Stimulated activated CD8-positive, alpha-beta memory T cell treated with anti-CD3 and anti-CD28 coated beads, Interleukin-2, amount 100 ng/mL, for 1 hour (primary cell): ENCODE results near the gene BCAN.
"Not testable (repeated sequence)": the region's sequence is repeated elsewhere in the genome, so short reads cannot be mapped to it uniquely, and the experiment has no call there.

Experiments
- DNase-seq, 2 donors: peaks; one replicate each; pipeline ENCODE4 v3.0.0-alpha.2; 2020; ENCODE audit warnings: low read depth in 2 of 2

The BCAN gene

DNA sequence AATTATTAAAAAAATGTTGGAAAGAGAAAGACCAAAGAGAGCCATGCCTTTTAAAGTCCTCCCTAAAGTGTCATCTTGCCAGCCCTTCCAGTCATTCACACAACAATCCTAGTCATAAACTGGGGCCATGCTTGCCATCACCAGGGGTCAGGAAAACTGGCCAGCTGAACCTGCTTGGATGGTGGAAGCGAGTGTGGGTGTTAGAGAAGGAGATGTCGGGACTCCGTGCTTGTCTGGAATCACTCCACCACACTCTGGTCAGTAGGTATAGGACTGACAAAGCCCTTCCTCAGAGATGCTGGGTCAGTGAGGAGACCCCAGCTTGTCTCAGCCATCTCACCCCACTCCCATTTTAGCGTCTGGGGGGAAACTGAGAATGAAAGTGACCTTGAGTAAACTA is 26.0 kb upstream of the BCAN start:
- no peak for DNase-seq

DNA sequence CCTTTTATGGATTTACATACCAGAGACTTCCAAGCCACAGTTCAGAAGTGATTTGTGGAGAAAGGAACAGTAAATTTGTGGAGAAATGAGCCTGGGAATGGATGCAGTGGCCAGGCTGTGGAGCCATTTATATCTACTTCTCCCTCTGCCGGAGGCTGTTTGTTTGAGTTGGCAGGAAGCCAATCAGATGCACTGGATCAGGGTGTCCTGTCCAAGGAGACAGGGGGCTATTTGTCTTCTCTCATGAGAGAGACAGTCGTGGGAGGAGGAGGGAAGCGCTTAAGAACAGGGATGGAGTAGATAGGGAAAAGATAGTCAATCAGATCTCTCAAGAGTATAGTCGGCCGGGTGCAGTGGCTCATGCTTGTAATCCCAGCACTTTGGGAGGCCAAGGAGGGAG is 25.5 kb upstream of the BCAN start:
- DNase-seq, result no peak

DNA sequence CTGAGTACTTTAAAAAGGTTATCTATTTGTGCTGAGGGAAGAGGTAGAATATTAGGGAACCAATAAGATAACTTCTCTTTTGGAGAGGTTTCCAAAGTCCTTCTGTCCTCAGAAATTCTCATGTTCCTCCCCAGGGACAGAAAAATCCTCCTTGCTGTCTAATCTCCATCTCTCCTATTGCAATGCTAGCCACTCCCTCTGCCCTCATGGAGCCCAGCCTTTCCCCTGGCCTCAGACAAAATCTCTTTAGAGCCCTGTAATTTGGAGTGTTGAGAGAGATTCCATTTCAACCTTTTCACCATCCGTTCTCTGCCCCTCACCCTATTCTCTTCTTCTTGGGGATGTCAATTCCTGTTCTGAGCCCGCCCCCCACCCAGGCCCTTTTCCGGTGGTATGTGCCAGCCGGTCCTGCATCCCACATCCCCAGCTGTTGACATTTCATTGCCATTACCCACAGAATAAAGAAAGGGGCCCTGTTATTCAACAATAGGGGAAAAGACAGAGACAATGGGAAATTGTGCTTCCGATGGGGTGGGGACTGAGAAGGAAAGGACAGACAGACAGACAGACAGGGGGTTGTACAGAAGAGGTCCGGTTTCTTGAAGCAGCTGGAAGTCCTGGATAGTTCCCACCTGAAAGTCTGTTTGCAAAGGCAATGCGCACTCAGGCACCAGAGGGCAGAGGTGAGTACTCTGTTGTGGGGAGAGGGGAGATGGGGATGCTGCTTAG is 22.9 kb upstream of the BCAN start, which contains the start of gene HAPLN2:
Gene HAPLN2, plus strand, starts transcription at position 563 of the 729 bp plus-strand sequence. CDS start 4,076 bp downstream, outside the sequence.
- no peak for DNase-seq

DNA sequence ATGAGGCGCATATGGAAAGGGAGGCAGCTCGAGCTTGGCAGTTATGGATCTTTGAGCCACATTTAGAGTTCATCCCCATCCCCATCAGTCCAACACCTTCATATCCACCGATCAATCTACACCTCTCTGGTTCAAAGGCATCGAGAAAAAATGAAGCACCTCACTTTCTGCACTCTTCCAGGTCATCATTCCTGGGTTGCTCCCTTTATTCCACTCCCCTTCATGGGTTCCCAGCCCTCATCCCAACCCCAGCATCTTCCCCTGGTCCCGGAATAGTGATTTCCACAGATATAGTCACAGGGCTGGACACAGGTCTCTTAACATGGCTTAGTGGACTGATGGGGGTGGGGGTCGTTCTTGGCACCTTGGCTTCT is 22.3 kb upstream of the BCAN start:
- no peak for DNase-seq

DNA sequence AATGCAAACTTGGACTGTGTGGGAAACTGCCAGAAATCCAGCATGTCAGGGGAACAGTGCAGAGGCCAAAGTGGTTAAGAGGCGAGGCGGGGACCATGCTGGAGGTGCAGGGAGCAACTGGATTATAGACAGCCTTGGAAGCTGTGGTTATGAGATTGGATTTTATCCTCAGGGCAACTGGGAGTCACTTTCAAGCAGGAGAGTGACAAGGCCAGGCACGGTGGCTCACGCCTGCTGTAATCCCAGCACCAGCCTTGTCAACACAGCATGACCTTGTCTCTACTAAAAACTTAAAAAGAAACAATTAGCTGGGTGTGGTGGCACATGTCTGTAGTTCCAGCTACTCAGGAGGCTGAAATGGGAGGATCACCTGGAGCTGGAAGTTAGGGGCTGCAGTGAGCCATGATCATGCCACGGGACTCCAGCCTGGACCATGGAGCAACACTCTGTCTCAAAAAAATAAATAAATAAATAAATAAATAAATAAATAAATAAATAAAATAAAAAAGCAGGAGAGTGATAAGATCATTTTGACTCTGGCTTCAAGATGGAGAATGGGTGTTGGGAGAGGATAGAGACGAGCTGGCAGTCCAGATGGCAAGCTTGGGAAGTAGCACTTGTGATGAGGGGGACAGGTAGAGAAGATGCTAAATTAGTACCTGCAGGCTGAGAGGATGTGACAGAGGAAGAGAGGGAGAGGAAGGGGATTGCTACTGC is 19.2 kb upstream of the BCAN start:
- DNase-seq, result no peak

DNA sequence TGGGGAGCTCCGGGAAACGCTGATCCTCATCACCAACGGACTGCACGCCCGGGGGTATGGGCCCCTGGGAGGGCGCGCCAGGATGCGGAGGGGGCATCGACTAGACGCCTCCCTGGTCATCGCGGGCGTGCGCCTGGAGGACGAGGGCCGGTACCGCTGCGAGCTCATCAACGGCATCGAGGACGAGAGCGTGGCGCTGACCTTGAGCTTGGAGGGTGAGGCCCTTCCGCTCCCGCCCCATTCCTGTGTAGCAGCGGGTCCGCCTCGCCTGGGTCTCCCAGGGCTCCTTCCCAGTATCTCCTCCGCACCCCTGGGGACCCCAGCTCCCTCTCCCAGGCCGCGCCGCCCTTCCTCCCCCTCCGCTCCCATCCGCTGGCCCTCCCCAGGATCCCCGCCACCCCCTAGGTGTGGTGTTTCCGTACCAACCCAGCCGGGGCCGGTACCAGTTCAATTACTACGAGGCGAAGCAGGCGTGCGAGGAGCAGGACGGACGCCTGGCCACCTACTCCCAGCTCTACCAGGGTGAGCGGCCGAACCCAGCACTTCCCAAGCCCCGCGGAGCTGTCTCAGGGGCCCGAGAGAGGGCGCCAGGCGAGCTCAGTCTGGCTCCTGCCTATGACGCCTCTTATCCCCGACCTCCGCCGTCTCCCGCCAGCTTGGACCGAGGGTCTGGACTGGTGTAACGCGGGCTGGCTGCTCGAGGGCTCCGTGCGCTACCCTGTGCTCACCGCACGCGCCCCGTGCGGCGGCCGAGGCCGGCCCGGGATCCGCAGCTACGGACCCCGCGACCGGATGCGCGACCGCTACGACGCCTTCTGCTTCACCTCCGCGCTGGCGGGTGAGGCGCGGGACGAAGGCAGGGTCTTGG is 17.7 kb upstream of the BCAN start:
- no peak for DNase-seq

DNA sequence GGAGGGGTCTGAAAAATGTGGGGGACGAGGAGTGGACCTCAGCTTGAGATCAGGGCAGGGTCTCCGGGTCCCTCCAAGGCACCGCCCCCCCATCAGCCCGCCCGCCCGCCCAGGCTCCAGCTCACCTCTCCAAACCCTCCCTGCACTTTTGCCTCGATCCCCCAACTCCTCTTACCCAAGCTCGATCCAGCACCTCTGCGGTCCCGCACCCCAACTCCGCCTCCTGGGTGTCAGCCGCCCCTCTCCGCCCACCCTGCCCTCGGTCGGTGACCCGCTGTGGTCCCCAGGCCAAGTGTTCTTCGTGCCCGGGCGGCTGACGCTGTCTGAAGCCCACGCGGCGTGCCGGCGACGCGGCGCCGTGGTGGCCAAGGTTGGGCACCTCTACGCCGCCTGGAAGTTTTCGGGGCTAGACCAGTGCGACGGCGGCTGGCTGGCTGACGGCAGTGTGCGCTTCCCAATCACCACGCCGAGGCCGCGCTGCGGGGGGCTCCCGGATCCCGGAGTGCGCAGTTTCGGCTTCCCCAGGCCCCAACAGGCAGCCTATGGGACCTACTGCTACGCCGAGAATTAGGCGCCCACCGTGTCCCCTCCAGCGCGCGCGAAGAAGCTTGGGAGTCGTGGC is 17.0 kb upstream of the BCAN start:
- no peak for DNase-seq

DNA sequence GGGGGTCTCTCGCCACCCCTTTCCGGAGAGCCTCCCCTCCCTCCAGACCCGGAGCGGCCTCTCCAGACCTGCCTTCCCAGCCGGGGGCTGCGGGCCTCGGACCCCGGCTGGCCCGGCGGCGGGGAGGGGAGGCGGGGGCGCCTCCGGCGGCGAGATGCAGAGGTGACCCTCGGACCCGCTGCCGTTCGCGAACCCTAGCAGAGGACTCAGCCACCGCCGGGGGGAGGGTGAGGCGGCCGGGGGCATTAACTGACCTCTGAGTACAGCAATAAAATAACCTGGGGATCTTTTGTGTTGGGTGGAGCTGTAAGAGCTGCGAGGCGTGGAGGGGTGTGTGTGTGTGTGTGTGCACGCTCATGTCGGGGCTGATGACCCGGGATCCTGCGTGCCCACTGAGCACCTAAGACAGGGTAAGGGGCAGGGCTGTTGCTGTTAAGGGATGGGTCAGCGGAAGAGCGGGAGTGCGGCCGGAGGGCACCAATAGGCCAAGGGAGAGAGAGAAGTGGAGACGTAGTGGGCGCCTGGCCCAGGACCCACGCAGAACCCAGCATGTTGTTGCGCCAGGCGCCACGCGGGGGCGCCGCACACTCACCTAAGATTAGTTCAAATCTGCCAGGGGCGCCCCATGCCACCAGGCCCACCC is 16.4 kb upstream of the BCAN start:
- peak; percentile 45 for DNase-seq

DNA sequence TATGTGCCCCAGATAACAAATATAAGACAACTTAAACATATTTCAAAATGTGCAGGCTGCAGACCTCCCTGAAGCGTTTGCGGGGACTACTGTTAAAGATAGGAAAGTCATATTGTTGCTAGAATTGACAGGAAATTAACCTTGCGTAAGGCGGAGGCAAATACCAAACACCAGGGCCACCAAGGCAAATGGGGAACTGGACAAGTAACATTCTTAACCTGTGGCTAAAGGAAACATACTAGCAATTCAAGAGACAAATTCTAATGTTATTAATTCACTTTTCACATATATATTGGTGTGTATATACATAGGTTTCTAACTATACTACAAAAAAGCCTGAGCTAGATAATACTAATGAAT is 15.9 kb upstream of the BCAN start:
- no peak for DNase-seq

DNA sequence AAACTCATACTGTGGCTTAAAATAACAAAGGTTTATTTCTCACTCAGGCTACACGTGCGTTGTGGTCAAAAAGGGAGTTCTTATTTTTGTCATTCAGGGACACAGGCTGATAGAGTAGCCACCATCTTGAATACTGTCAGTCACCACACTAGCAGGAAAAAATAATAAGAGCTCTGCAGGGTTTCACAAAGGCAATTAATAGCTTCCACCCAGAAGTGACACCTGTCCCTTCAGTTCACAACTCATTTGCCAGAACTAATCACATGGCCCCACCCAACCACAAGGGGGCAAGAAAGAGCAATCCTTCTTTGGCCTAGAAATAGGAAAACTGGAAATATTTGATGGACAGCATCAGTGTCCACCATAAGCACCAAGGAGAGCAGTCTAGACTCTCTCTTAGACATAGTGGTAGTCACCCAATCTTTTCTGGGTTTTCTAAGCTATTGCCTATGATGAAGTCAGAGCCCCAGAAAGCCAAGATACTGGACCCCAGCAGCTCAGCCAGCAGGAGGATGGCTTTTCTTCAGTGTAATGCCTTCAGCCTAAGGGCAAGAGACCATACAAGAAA is 14.5 kb upstream of the BCAN start:
- DNase-seq, result no peak

DNA sequence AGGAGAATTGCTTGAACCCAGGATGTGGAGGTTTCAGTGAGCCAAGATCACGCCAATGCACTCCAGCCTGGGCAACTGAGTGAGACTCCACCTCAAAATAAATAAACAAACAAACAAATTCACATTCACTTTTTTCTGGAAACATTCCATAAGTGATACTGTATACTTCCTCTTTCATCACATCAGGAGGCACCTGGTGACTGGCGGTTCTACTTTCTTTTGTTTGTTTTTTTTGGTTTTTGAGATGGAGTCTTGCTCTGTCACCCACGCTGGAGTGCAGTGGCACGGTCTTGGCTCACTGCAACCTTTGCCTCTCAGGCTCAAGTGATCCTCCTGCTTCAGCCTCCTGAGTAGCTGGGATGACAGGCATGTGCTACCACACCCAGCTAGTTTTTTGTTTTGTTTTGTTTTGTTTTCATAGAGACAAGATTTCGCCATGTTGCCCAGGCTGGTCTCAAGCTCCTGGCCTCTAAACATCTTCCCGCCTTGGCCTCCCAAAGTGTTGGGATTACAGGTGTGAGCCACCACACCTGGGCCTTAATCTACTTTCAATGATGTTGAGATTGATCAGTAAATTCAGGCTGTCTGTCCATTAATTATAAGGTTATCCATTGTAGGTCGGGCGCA is 12.0 kb upstream of the BCAN start:
- DNase-seq, result no peak

DNA sequence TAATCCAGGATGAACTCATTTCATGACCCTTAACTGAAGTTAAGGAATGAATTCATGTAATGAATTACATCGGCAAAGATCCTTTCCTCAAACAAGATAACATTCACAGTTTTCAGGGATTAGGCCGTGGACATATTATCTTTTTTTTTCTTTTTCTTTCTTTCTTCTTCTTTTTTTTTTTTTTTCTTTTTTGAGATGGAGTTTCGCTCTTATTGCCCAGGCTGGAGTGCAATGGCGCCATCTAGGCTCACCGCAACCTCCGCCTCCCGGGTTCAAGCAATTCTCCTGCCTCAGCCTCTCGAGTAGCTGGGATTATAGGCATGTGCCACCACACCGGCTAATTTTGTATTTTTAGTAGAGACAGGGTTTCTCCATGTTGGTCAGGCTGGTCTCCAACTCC is 10.8 kb upstream of the BCAN start:
- not testable (repeated sequence) for DNase-seq

DNA sequence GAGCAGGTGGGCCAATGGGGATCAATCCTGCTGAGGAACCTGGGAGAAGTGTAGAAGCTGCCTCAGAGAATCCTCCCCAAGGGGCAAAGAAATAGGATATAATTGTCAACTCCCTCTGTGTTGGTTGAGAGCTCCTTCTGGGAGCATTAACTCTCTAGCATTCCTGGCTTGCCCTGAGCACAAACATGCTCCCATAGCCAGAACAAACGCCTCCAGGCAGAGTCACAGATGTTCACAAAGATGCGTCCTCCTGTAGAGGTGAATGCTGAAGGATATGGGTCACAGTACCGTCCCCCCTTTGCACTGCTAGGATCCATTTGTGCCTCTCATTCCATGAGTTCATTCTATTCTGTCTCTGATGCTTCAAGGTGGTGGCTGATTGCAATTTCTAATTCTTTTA is 9.6 kb upstream of the BCAN start:
- no peak for DNase-seq

DNA sequence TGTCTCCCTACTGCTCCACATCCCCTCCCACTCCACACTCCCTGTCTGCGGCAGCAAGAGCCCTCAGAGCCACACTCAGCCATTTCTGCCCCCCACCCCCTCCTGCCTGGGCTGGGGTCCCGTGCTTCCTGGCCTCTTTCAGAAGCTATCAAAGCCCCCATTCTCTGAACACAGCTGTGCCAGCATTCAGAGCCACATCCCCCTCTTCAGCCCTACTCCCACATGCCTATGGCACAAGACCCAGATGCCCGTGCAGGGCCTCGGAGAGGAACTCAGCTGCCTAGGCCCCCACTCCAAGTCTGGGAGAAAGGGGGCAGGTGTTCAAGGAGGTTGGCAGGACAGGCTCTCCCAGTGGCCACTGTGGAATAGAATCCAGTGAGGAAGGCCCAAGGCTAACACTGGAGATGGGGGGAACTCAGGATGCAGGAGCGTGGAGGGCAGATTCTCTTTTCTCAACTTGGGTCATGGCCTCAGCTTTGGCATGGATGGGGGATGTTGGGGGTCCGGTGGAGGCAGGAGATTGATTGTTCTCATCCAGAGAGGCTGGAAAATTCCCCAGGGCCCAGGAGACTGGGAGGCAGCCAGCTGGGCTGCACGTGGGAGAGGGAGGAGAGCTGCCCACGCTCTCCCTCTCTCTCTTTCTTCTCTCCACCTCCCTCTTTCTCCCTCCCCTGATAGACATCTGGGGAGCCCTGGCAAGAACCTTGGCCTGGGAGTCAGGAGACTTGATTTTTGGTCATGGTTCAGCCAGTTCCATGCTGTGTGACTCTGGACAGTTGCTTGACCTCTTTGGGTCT is 3.5 kb upstream of the BCAN start:
- no peak for DNase-seq

DNA sequence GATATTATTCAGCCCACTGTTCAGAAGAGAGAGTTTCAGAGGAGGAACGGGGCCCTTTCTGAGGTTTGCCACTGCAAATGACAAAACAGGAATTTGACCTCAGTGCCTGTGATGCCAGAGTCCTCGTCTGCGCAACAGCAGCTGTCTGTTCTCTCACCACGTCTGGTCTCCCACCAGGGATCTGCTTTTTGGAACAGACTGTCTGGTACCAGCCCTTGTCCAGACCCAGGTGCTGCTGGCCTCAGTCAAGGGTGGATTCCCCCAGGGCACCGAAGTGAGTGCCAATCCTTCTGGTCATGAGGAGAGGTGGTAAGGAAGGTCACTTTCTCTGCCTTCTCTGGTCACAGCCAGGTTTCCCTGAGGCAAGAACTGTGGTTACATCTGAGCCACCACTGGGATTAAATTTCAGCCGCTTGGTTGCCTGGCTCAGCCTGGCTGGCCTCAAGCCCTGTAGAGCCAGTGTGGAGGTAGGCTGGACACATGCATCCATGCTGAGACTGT is 2.3 kb upstream of the BCAN start:
- no peak for DNase-seq

DNA sequence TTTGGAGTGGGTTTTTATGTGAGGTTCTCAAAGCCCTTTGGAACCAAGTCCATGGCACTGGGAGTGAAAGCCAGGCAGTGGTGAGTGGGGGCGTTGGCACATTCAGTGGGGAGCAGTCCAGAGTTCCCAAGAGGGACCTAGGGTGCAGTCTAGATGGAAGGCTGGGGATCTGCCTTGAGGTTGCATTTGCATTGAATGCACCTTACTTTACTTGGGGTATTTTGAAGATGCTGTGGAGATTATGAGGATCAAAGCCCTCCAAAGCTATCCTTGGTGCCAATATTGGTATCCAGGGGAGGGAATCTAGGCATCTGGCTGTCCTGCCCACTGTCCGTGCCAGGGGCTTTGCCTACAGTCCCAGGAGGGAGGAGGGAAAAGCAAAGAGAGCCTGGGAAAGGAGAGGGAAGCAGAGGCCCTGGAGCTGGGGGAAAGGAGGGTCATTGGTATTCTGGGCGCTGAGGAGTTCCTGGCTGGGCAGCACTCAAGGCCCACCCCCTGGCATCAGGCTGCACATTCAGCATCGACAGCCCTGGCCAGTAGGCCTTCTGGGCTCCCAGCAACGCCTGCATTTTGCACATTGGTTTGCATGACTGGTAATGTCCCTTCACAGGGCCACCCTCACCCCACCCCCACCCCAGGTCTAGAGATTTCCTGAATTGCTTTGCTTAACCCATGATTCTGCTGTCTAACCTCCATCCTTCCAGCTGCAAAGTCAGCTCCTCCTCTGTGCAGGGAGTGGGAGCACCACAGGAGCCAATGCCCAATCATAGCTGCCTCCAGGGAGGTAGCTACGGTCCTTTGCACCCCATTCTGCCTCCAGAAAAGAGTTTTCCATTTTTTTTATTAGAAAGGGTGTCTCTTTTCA is 843 bp upstream of the BCAN start:
- DNase-seq, result no peak

DNA sequence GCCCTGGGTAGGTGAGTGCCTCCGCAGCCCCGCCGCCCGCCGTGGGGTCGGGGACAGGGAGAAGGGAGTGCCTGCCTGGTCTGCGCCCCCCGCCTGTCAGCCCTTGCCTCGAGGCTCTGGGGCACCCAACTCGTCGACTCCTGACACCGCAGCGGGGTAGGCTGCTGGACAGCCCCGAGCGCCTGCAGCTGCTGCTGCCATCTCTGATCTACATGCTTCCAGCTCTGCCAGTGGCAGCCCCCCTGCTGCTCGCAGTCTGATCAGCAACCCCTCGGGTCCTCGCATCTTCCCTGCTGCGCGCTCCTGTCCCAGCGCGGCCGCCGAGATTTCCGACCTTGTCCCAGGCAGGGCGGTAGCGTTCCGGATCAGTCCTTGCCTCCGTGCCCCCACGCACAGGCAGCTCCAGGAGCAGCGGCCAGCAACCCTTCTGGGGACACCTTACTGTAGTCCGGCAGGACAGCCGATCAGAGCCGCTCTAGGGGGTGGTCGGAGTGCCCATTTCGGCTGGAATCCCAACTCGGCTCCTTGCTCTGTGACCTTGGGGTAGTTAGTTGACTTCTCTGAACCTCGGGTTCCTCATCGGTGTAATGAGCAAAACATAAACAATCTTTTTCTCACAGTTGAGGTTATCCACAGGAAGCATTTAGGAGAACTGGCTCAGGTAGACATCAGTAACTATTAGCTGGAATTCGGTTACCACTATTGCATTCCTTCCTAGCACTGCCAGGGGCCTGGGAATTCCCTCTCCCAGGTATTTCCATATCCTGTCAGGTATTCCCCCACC is 540 bp downstream of the BCAN start:
- DNase-seq, result no peak
